ENCODE results near the gene CSRP3.

The CSRP3 gene

GRCh38 chr11:19185516-19186052 lies 16.2 kb downstream of the CSRP3 start:
- Histone ChIP-seq H3K36me3 (replicated peaks in 1 of 2; ENCODE audit: control insufficient read depth in 2 of 2, insufficient read depth in 2 of 2, low read length in 2 of 2) (no peaks in the 10 kb centered on the region), H2AK5ac (ENCODE audit: low read depth, low read length) (no peak overlapping the region), H2BK5ac (ENCODE audit: low read length) (no peak overlapping the region), H3K18ac (ENCODE audit: low read length) (no peak overlapping the region), H3K79me1 (ENCODE audit: low read depth, low read length) (no peaks in the 10 kb centered on the region), H3K4ac (ENCODE audit: low read length) (no peak overlapping the region), H3K27ac (replicated peaks; ENCODE audit: low read length) (no peak overlapping the region), H3K14ac (ENCODE audit: low read length) (no peak overlapping the region), H3K27me3 (ENCODE audit: control insufficient read depth in 3 of 3, insufficient read depth in 3 of 3, low read depth in 1 of 3, low read length in 3 of 3) (peaks cover 0 to 89% (median 0%) of the 10 kb centered on the region in 3 experiments), H4K8ac (ENCODE audit: low read depth, low read length) (no peak overlapping the region), H3K4me2 (ENCODE audit: insufficient read depth, low read length, poor library complexity, severe bottlenecking) (no peak overlapping the region), H4K91ac (ENCODE audit: low read depth, low read length, poor library complexity) (no peak overlapping the region), H2BK15ac (ENCODE audit: low read length) (no peak overlapping the region), H3K9ac (ENCODE audit: low read depth, low read length, poor library complexity) (no peak overlapping the region), H2BK120ac (ENCODE audit: low read depth, low read length) (no peak overlapping the region), H3K4me3 (ENCODE audit: low read length in 2 of 2) (no peak overlapping the region), H3K23ac (ENCODE audit: low read depth, low read length, poor library complexity) (no peak overlapping the region), H3K9me3 (replicated peaks in 1 of 2; ENCODE audit: control insufficient read depth in 2 of 2, insufficient read depth in 1 of 2, low read depth in 1 of 2, low read length in 2 of 2) (peaks cover 0 to 13% of the 10 kb centered on the region in 2 donors), H2BK12ac (ENCODE audit: low read length) (no peak overlapping the region), H2AFZ (ENCODE audit: low read length) (no peak overlapping the region), H3K4me1 (ENCODE audit: control insufficient read depth in 2 of 2, insufficient read depth in 1 of 2, low read depth in 1 of 2, low read length in 2 of 2) (peaks cover 14 to 19% of the 10 kb centered on the region in 2 donors)
- WGBS, 2 donors (ENCODE audit: extremely low coverage in 2 of 2, insufficient read length in 2 of 2, insufficient replicate concordance in 1 of 2) = no CpG with 5 or more reads among the region's 6 CpGs
- DNase-seq (ENCODE audit: low spot score) = no peak

- H3K14ac ChIP-seq (ENCODE audit: low read length) = no peak overlapping the region
- DNase-seq (ENCODE audit: low spot score) = no peak
- H3K27ac ChIP-seq (replicated peaks; ENCODE audit: low read length) = no peak overlapping the region
- no peak overlapping the region for H3K4me3 ChIP-seq (ENCODE audit: low read length in 2 of 2)
- no peak overlapping the region for H4K8ac ChIP-seq (ENCODE audit: low read depth, low read length)
- H4K91ac ChIP-seq (ENCODE audit: low read depth, low read length, poor library complexity) = no peak overlapping the region
- peaks cover 0 to 89% (median 0%) of the 10 kb centered on the region in 3 experiments for H3K27me3 ChIP-seq (ENCODE audit: control insufficient read depth in 3 of 3, insufficient read depth in 3 of 3, low read depth in 1 of 3, low read length in 3 of 3)
- H3K4me2 ChIP-seq (ENCODE audit: insufficient read depth, low read length, poor library complexity, severe bottlenecking) = no peak overlapping the region
- no peak overlapping the region for H3K9ac ChIP-seq (ENCODE audit: low read depth, low read length, poor library complexity)
- H2BK12ac ChIP-seq (ENCODE audit: low read length) = no peak overlapping the region
- peaks cover 13 to 19% of the 10 kb centered on the region in 2 donors for H3K4me1 ChIP-seq (ENCODE audit: control insufficient read depth in 2 of 2, insufficient read depth in 1 of 2, low read depth in 1 of 2, low read length in 2 of 2)
- H3K79me1 ChIP-seq (ENCODE audit: low read depth, low read length) = no peaks in the 10 kb centered on the region
- H3K9me3 ChIP-seq (replicated peaks in 1 of 2; ENCODE audit: control insufficient read depth in 2 of 2, insufficient read depth in 1 of 2, low read depth in 1 of 2, low read length in 2 of 2) = peaks cover 0 to 18% of the 10 kb centered on the region in 2 donors
- H2AK5ac ChIP-seq (ENCODE audit: low read depth, low read length) = no peak overlapping the region
- no peak overlapping the region for H3K23ac ChIP-seq (ENCODE audit: low read depth, low read length, poor library complexity)
- no peak overlapping the region for H3K4ac ChIP-seq (ENCODE audit: low read length)
- H3K36me3 ChIP-seq (replicated peaks in 1 of 2; ENCODE audit: control insufficient read depth in 2 of 2, insufficient read depth in 2 of 2, low read length in 2 of 2) = peaks cover 0 to 1% of the 10 kb centered on the region in 2 donors
- H3K18ac ChIP-seq (ENCODE audit: low read length) = no peak overlapping the region
- H2BK15ac ChIP-seq (ENCODE audit: low read length) = no peak overlapping the region
- H2AFZ ChIP-seq (ENCODE audit: low read length) = no peak overlapping the region
- no peak overlapping the region for H2BK5ac ChIP-seq (ENCODE audit: low read length)
- H2BK120ac ChIP-seq (ENCODE audit: low read depth, low read length) = no peak overlapping the region
- WGBS, 2 donors (ENCODE audit: extremely low coverage in 2 of 2, insufficient read length in 2 of 2, insufficient replicate concordance in 1 of 2) = no CpG with 5 or more reads among the region's 2 CpGs
Measured at GRCh38 chr11:19185036-19185435, 16.7 kb downstream of the CSRP3 start.

GRCh38 chr11:19183646-19184045 lies 18.1 kb downstream of the CSRP3 start:
- Histone ChIP-seq H4K91ac (ENCODE audit: low read depth, low read length, poor library complexity) (no peak overlapping the region), H2BK15ac (ENCODE audit: low read length) (no peak overlapping the region), H3K14ac (ENCODE audit: low read length) (no peak overlapping the region), H3K4me3 (ENCODE audit: low read length in 2 of 2) (no peak overlapping the region), H2BK12ac (ENCODE audit: low read length) (no peak overlapping the region), H3K23ac (ENCODE audit: low read depth, low read length, poor library complexity) (no peak overlapping the region), H3K36me3 (replicated peaks in 1 of 2; ENCODE audit: control insufficient read depth in 2 of 2, insufficient read depth in 2 of 2, low read length in 2 of 2) (peaks cover 0 to 4% of the 10 kb centered on the region in 2 donors), H3K27ac (replicated peaks; ENCODE audit: low read length) (no peak overlapping the region), H4K8ac (ENCODE audit: low read depth, low read length) (no peak overlapping the region), H3K79me1 (ENCODE audit: low read depth, low read length) (no peaks in the 10 kb centered on the region), H2AFZ (ENCODE audit: low read length) (no peak overlapping the region), H3K4me2 (ENCODE audit: insufficient read depth, low read length, poor library complexity, severe bottlenecking) (no peak overlapping the region), H3K4ac (ENCODE audit: low read length) (no peak overlapping the region), H2BK120ac (ENCODE audit: low read depth, low read length) (no peak overlapping the region), H3K9ac (ENCODE audit: low read depth, low read length, poor library complexity) (no peak overlapping the region), H3K9me3 (replicated peaks in 1 of 2; ENCODE audit: control insufficient read depth in 2 of 2, insufficient read depth in 1 of 2, low read depth in 1 of 2, low read length in 2 of 2) (peaks cover 0 to 22% of the 10 kb centered on the region in 2 donors), H3K18ac (ENCODE audit: low read length) (no peak overlapping the region), H2AK5ac (ENCODE audit: low read depth, low read length) (no peak overlapping the region), H2BK5ac (ENCODE audit: low read length) (no peak overlapping the region), H3K27me3 (ENCODE audit: control insufficient read depth in 3 of 3, insufficient read depth in 3 of 3, low read depth in 1 of 3, low read length in 3 of 3) (peaks cover 0 to 83% (median 0%) of the 10 kb centered on the region in 3 experiments), H3K4me1 (ENCODE audit: control insufficient read depth in 2 of 2, insufficient read depth in 1 of 2, low read depth in 1 of 2, low read length in 2 of 2) (peaks cover 12 to 18% of the 10 kb centered on the region in 2 donors)
- WGBS, 2 donors (ENCODE audit: extremely low coverage in 2 of 2, insufficient read length in 2 of 2, insufficient replicate concordance in 1 of 2) = no CpG with 5 or more reads among the region's 7 CpGs
- no peak for DNase-seq (ENCODE audit: low spot score)

GRCh38 chr11:19181531-19182261 lies 20.1 kb downstream of the CSRP3 start:
- Histone ChIP-seq H2BK5ac (ENCODE audit: low read length) (no peak overlapping the region), H3K23ac (ENCODE audit: low read depth, low read length, poor library complexity) (no peak overlapping the region), H3K4me1 (ENCODE audit: control insufficient read depth in 2 of 2, insufficient read depth in 1 of 2, low read depth in 1 of 2, low read length in 2 of 2) (peaks cover 0 to 1% of the 10 kb centered on the region in 2 donors), H3K9me3 (replicated peaks in 1 of 2; ENCODE audit: control insufficient read depth in 2 of 2, insufficient read depth in 1 of 2, low read depth in 1 of 2, low read length in 2 of 2) (peaks cover 0 to 23% of the 10 kb centered on the region in 2 donors), H3K4ac (ENCODE audit: low read length) (no peak overlapping the region), H2BK120ac (ENCODE audit: low read depth, low read length) (no peak overlapping the region), H2AFZ (ENCODE audit: low read length) (no peak overlapping the region), H3K18ac (ENCODE audit: low read length) (no peak overlapping the region), H3K4me3 (ENCODE audit: low read length in 2 of 2) (no peak overlapping the region), H3K27ac (replicated peaks; ENCODE audit: low read length) (no peak overlapping the region), H3K14ac (ENCODE audit: low read length) (no peak overlapping the region), H3K9ac (ENCODE audit: low read depth, low read length, poor library complexity) (no peak overlapping the region), H3K4me2 (ENCODE audit: insufficient read depth, low read length, poor library complexity, severe bottlenecking) (no peak overlapping the region), H3K36me3 (replicated peaks in 1 of 2; ENCODE audit: control insufficient read depth in 2 of 2, insufficient read depth in 2 of 2, low read length in 2 of 2) (peaks cover 0 to 10% of the 10 kb centered on the region in 2 donors), H4K8ac (ENCODE audit: low read depth, low read length) (no peak overlapping the region), H2BK15ac (ENCODE audit: low read length) (no peak overlapping the region), H2BK12ac (ENCODE audit: low read length) (no peak overlapping the region), H4K91ac (ENCODE audit: low read depth, low read length, poor library complexity) (no peak overlapping the region), H3K79me1 (ENCODE audit: low read depth, low read length) (no peaks in the 10 kb centered on the region), H3K27me3 (ENCODE audit: control insufficient read depth in 3 of 3, insufficient read depth in 3 of 3, low read depth in 1 of 3, low read length in 3 of 3) (peaks cover 0 to 81% (median 0%) of the 10 kb centered on the region in 3 experiments), H2AK5ac (ENCODE audit: low read depth, low read length) (no peak overlapping the region)
- WGBS, 2 donors (ENCODE audit: extremely low coverage in 2 of 2, insufficient read length in 2 of 2, insufficient replicate concordance in 1 of 2) = no CpG with 5 or more reads among the region's 5 CpGs
- no peak for DNase-seq (ENCODE audit: low spot score)

All from neuronal stem cell (in vitro differentiated cells).